ENCODE measurements around the gene MLXIP. TPM values are rescaled to one million over a fixed set of nuclear protein-coding genes. Genes with fewer than 3 reads are reported as not detected.
A peak's percentile ranks its signal among the peaks of the same experiment; 100 is the strongest.

The MLXIP gene
- total and polyA plus RNA-seq, 9 of the 15 experiments (the other 6 are each of a cell fraction or from before 2014, with no cell fraction given) = 2.2 to 66.3 (median 18.1) TPM

DNA sequence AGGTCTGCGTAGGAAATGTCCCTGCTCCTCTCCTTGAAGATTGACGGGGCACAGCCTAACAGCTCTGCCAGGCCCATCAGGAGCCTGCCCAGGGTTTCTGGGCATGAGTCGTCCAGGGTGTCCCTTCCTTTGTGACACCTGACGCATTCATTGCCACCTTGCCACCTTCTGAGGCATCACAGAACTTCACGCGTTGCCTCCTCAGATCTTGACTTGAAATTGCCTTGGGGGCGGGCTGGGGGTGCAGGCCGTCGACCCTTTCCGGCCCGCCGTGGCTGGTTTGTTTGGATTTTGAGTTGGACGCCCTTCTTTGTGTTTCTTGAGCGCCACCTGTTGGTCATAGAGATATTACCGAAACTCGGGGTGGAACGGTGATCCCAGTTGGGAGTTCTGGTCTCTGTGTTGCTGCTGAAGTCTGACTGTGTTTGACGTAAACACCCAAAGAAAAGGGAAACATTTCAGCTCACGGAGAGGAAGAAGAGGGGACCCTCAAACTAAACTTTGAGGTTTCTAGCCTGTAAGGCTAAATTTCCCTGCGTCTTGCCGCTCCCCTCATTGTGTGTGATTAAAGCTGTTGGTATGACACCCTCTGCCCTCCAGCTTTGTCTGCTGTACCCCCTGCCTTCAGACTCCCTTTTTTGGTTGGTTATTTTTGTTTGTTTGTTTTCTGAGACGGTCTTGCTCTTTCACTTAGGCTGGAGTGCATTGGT lies 44.6 kb downstream of the MLXIP start (continued):
- TF ChIP-seq ZNF830 (CRISPR knock-in tag; IDR thresholded peaks at IDR 0.05) (no peak), ARID2 (IDR thresholded peaks at IDR 0.05) (peak; percentile 33; the same call in 1 of the 2 replicates), SETDB1 (IDR thresholded peaks at IDR 0.05; ENCODE audit: low read length) (no peak), POLR3G (IDR thresholded peaks at IDR 0.05; ENCODE audit: extremely low read depth, insufficient read length, insufficient replicate concordance) (no peak), HINFP (tag; conservative IDR thresholded peaks at IDR 0.05; ENCODE audit: low read depth) (no peak), FOSL1 (tag; conservative IDR thresholded peaks at IDR 0.05) (0 out of 2 replicates have a peak, but pooled peaks have one; percentile 13), ZNF561 (CRISPR knock-in tag; conservative IDR thresholded peaks at IDR 0.05) (no peak), EZH2 (IDR thresholded peaks at IDR 0.05; ENCODE audit: borderline replicate concordance, low read depth, low read length) (no peak), GATAD2A (IDR thresholded peaks at IDR 0.05) (no peak), NR1H2 (CRISPR knock-in tag; IDR thresholded peaks at IDR 0.05) (no peak), KHSRP (IDR thresholded peaks at IDR 0.05) (no peak), ZNF431 (CRISPR knock-in tag; IDR thresholded peaks at IDR 0.05) (no peak), MAFF (IDR thresholded peaks at IDR 0.05; ENCODE audit: low read length) (no peak), U2AF1 (optimal IDR thresholded peaks at IDR 0.05; ENCODE audit: low read depth, low read length) (no peak), DEAF1 (CRISPR knock-in tag; IDR thresholded peaks at IDR 0.05) (peak; percentile 60)
- TF ChIP-seq, protein P1, sequence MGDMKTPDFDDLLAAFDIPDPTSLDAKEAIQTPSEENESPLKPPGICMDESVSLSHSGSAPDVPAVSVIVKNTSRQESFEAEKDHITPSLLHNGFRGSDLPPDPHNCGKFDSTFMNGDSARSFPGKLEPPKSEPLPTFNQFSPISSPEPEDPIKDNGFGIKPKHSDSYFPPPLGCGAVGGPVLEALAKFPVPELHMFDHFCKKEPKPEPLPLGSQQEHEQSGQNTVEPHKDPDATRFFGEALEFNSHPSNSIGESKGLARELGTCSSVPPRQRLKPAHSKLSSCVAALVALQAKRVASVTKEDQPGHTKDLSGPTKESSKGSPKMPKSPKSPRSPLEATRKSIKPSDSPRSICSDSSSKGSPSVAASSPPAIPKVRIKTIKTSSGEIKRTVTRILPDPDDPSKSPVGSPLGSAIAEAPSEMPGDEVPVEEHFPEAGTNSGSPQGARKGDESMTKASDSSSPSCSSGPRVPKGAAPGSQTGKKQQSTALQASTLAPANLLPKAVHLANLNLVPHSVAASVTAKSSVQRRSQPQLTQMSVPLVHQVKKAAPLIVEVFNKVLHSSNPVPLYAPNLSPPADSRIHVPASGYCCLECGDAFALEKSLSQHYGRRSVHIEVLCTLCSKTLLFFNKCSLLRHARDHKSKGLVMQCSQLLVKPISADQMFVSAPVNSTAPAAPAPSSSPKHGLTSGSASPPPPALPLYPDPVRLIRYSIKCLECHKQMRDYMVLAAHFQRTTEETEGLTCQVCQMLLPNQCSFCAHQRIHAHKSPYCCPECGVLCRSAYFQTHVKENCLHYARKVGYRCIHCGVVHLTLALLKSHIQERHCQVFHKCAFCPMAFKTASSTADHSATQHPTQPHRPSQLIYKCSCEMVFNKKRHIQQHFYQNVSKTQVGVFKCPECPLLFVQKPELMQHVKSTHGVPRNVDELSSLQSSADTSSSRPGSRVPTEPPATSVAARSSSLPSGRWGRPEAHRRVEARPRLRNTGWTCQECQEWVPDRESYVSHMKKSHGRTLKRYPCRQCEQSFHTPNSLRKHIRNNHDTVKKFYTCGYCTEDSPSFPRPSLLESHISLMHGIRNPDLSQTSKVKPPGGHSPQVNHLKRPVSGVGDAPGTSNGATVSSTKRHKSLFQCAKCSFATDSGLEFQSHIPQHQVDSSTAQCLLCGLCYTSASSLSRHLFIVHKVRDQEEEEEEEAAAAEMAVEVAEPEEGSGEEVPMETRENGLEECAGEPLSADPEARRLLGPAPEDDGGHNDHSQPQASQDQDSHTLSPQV (IDR thresholded peaks at IDR 0.05) = peak; percentile 65; the same call in 1 of the 2 replicates
- TF ChIP-seq, protein P2, sequence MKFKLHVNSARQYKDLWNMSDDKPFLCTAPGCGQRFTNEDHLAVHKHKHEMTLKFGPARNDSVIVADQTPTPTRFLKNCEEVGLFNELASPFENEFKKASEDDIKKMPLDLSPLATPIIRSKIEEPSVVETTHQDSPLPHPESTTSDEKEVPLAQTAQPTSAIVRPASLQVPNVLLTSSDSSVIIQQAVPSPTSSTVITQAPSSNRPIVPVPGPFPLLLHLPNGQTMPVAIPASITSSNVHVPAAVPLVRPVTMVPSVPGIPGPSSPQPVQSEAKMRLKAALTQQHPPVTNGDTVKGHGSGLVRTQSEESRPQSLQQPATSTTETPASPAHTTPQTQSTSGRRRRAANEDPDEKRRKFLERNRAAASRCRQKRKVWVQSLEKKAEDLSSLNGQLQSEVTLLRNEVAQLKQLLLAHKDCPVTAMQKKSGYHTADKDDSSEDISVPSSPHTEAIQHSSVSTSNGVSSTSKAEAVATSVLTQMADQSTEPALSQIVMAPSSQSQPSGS (CRISPR knock-in tag; IDR thresholded peaks at IDR 0.05) = no peak
- TF ChIP-seq, protein P3, sequence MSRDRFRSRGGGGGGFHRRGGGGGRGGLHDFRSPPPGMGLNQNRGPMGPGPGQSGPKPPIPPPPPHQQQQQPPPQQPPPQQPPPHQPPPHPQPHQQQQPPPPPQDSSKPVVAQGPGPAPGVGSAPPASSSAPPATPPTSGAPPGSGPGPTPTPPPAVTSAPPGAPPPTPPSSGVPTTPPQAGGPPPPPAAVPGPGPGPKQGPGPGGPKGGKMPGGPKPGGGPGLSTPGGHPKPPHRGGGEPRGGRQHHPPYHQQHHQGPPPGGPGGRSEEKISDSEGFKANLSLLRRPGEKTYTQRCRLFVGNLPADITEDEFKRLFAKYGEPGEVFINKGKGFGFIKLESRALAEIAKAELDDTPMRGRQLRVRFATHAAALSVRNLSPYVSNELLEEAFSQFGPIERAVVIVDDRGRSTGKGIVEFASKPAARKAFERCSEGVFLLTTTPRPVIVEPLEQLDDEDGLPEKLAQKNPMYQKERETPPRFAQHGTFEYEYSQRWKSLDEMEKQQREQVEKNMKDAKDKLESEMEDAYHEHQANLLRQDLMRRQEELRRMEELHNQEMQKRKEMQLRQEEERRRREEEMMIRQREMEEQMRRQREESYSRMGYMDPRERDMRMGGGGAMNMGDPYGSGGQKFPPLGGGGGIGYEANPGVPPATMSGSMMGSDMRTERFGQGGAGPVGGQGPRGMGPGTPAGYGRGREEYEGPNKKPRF (IDR thresholded peaks at IDR 0.05; ENCODE audit: low read depth, low read length) = no peak

Data from K562 (cell line).